GM18505 (cell line): ENCODE data around the gene NTRK3.

Experiments used
- ATAC-seq: cut with Tn5 transposase; IDR thresholded peaks from one replicate; pipeline ENCODE4 v1.9.1; 2021; ENCODE audit not compliant: unreplicated experiment
- POLR2A ChIP-seq: IDR thresholded peaks from 4 replicates; pipeline ENCODE4 v1.6.1; 2011; ENCODE audit warnings: borderline replicate concordance; ENCODE audit not compliant: insufficient read depth, insufficient read length; ENCODE audit errors: extremely low read depth

Gene NTRK3

GRCh38 chr15:87919064-87919463 lies 337.5 kb downstream of the NTRK3 start:
- no peak for ATAC-seq
- no peak for TF ChIP-seq POLR2A

GRCh38 chr15:87917480-87917879 lies 339.1 kb downstream of the NTRK3 start:
- ATAC-seq: no peak
- TF ChIP-seq POLR2A: no peak

GRCh38 chr15:87916208-87916607 lies 340.3 kb downstream of the NTRK3 start:
- no peak for TF ChIP-seq POLR2A
- no peak for ATAC-seq

DNA sequence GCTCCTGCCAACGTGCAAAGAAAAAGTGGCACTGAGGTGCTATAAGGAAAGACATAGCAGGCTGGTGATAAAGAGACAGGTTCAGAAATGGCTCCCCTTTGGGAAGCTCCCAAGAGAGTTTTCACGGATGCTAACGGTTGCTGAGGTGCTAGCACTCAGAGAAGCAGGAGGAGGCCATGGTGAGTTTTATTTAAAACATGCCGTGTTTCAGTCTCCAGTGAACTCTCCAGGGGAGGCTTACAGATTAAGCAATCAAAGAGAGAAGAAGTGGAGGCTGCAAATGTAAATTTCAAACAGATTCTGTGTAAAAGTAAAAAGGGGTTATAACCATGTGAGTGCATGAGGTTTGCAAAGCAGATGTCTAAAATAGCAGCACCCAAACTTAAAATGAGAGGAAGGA lies 346.2 kb downstream of the NTRK3 start:
- no peak for ATAC-seq
- no peak for TF ChIP-seq POLR2A

DNA sequence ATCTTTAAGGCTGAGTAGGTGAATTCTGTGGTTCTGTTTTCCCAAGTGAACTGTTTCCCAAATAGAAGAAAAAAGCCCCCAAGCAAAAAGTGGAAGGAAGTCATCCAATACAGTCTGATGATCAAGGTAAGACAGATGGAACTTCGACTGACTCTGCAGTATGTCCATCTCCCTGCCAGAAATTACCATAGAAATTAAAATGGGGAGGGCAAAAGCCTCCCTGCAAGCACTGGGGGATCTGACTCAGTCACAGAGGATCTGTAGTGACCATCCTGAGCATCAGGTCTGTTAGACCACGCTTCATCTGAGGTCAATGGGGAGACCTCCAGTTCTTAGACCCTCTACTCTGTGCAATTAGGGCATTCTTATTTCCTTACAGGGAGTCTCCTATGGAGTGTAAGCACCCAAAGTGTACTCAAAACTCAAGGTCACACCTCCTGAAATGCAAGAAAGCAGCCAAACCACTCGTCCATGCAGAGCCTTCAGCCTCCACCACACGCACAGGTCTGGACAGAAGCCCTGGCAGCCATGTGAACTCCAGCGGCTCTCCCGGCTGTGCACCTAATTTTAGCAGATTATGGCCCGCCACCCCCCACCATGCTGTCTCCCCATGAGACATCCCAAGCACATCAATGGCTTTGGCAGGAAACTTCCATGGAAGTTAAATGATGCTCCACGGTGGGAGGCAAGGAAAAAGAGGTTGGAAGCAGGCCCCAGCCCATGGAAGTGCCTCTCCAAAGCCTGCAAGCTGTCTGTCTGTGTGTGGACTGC lies 348.7 kb downstream of the NTRK3 start:
- no peak for ATAC-seq
- no peak for TF ChIP-seq POLR2A

- ATAC-seq: no peak
- no peak for TF ChIP-seq POLR2A
These were observed 350.1 kb downstream of the NTRK3 start for GRCh38 chr15:87906444-87906843.

DNA sequence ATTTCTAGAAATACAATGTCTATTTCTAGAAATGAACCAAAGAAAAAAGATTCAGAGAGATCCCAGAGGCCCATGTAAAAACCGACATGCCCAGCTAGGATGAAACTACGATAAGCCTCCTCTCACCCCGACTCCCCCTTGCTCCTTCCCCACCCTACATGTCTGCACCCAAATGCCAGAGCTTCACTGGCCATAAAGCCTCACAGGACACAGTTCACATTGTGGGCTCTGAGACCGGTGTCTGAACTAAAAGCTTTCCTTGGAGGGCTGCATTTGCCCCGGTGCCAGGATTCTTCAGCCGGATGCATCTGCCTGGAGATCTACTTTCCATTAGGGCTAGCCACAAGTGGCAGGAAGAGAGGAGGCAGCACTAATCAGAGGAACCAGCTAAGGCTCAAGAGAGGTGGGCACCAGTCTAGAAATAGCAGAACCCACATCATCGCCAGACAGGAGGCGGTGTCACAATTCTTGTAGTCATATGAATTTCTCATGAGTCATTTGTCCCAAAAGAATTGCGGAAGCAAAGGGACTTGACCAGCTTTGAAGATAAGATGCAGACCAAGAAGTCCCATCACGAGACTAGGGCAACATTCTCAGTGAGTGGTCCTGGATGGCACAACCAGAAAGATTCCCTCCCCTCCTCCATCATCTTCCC lies 353.6 kb downstream of the NTRK3 start:
- TF ChIP-seq POLR2A: no peak
- ATAC-seq: no peak

- no peak for ATAC-seq
- no peak for TF ChIP-seq POLR2A
These were observed 354.4 kb downstream of the NTRK3 start for GRCh38 chr15:87901926-87902690.

- no peak for ATAC-seq
- TF ChIP-seq POLR2A: no peak
These were observed 355.5 kb downstream of the NTRK3 start for GRCh38 chr15:87901008-87901407.

GRCh38 chr15:87896936-87897335 lies 359.6 kb downstream of the NTRK3 start:
- no peak for TF ChIP-seq POLR2A
- ATAC-seq: no peak

DNA sequence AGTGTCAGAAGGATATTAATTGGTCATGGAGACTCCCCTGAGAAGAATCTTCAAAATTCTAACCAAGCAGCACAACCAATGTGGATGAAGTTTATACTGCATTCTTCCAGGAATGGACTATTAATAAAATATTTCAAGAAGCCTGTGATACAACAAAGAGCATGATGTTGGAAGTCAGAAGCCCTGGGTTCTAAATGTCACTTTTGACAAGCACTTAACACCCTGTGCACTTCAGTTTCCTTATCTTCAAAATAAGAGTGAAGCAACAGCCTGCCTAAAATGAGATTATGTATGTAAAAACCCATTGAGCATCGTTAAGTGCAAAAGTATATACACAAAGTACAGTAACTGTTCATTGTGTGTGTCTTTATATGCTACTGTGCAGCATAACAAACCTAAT lies 369.4 kb downstream of the NTRK3 start:
- no peak for TF ChIP-seq POLR2A
- ATAC-seq: no peak

DNA sequence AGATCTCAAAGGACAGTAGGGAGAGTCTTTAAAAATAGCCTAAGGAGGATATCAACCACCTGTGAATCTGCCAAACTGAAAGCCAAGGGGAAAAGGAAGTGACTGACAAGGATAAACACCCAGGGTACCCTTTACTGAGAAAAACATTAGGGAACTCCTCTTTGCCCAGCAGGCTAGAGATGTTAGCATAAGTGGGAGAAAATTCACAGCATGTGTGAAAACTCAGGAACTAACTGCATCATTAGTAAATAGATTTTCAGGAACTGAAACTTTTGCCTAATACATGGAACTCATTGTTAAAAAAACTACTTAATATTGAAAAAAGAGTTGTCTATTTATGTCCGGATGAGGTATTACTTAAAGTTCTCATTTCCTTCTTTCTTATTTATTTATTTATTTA lies 375.5 kb downstream of the NTRK3 start:
- no peak for ATAC-seq
- TF ChIP-seq POLR2A: no peak

DNA sequence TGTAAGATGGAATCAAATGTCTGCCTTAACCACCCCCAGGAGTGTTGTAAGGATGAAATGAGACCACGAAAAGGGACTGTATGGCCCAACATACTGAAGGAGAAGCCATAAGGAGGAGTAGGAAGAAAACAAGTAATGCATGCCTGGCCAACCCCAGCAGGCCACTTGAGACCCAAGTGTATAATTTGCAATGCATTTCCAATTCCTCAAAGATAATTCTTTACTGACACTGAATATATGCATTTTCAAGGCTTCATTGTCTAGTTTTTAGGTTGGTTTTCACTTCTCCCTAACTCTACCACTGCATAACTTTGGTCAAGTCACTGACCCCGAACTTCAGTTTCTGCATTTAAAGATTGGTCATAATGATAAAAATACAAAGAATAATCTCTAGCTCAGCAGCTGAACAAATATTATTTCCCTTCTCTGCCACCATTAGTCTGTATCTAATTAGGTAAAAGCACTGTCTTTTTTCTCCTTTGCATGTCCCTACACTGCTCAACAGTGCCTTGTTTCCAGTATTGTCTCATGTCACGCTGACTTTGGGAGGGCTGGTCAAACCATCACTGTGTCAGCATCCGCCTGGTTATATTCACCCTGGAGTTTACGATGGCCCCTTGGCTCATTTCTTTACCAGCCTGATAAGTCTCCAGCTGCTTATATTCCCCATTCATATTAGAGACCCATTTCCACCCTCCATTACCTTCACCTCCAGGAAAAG lies 378.6 kb downstream of the NTRK3 start:
- ATAC-seq: no peak
- TF ChIP-seq POLR2A: no peak
